NCI-H2227 treated with DMSO at 0.1 percent for 48 hours (cell line): ENCODE results near the gene CYREN.
"Not testable (repeated sequence)": the region's sequence is repeated elsewhere in the genome, so short reads cannot be mapped to it uniquely, and the experiment has no call there.

ENCODE experiments used
- DNase-seq: peaks from one replicate; lab custom pipeline; 2025; lab: John Stamatoyannopoulos, UW

CYREN gene

GRCh38 chr7:135159359-135160085, 11.0 kb downstream of the CYREN start:
- DNase-seq = no peak

GRCh38 chr7:135158874-135159273, 11.6 kb downstream of the CYREN start:
- DNase-seq = no peak

DNA sequence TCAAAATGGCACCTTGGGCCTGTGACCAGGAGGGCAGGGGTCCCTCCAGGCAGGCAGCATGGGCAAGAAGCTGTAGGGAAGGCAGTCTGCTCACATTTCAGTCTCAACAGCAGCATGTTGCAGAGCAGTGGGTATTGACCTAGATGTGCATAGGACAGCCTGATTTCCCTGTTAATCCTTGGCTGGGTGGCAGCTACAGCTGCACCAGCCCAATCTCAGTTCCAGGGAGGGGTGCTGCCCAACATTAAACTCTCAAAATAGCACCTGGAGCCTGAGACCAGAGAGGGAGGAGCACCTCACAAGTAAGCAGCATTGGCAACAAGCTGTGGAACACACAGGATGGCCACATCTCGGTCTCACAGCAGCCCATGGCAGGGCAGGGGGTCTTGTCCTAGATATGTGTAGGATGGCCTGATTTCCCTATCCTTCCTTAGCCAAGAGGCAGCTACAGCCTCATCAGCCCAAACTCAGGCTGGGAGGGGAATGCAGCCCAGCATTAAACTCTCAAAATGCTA, 12.3 kb downstream of the CYREN start:
- no peak for DNase-seq

DNA sequence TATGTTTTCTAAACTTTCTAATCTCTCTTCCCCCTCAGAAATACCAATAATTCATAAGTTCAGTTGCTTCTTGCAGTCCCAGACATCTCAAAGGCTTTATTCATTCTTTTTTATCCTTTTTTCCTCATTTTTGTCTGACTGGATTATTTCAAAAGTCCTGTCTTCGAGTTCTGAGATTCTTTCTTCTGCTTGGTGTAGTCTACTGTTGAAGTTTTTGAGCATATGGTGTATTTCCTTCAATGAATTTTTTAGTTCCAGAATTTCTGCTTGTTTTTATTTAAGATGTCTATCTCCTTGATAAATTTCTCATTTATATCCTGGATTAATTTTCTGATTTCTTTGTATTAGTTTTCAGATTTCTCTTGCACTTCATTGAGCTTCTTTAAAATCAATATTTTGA, 14.2 kb downstream of the CYREN start:
- no peak for DNase-seq

- DNase-seq = no peak
These were observed 15.8 kb downstream of the CYREN start for GRCh38 chr7:135154734-135155133.

DNA sequence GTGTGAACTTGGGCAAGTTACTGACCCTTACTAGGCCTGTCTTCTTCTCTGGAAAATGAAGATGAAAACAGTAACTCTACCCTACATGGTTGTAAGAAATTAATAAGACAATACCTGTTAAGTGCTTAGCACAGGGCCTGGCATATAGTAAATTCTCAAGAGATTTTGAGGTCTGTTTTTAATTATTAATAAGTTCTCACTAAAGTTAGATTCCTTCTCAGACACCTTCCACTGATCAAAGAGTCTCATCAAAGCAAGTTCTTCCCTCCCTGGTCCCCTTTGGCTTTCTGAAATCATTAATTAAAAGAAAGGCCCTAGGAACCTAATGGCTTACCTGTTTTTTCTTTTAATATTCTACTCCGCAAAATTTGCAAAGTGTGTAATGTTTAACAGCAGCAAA, 18.1 kb downstream of the CYREN start:
- no peak for DNase-seq

DNA sequence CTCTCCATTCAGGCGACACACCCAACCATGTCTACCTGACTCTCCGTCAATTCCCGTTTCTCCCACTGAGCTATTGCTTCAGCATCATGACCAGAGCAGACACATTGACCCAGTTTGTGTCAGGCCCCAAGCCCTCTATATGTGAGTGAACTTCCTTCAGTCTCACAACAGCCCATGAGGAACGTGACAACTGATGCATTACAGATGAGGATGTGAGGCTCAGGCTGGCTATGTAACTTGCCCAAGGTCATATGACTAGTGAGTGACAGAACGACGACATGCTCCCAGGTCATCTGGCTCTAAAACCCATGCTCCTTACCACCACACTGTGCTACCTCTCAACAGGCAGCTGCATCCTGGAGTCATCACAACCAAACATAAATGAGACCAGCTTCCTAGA, 19.0 kb downstream of the CYREN start:
- DNase-seq = no peak

DNA sequence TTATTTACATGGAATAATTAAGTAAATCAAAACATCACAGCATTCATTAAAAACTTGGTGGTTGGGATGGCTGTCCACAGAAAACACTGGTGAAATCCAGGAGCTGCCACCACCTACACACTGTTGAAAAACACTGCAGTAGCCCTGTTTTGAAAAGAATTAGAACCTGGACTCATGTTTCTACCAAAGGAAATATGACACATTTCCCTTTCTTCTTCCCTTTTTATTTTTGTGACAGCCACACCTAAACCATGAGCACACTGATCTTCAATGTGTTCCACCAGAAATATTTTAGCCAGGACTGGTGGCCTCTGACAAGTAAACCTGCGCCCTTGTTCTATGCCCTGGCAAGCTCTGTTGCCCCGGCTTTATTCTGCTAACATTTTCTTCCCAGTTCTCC, 19.4 kb downstream of the CYREN start:
- no peak for DNase-seq

DNA sequence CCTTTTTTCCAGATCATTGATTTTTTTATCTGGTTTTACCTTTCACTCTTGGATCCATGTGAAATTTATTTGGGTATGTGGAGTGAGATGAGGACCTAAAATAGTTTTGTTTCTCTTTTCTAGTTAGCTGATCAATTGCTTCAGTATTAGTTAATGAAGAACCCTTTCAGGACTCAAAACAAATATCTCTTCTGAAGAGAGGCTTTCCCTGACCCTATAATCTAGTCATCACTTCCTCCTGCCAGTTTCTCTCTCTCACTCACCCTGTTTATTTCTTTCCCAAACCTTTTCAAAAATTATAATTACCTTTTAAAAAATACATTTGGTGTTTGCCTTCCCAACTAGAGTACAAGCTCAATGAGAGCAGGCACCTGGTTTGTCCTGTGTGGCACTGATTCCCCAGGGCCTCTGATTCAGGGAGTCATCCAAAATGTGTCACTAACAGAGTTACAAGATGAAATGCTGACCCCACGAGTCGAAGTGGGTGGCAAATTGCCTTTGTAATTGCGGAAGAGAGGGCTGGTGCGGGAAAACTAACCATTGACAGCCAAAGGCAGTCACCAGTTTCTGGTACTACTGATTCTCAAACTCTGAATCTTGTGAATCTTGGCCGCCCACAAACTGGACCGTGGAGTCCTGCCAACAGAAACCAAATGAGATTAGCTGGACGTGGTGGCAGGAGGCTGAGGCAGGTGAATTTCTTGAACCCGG, 20.3 kb downstream of the CYREN start:
- DNase-seq = no peak

GRCh38 chr7:135147899-135148721, 22.4 kb downstream of the CYREN start, which contains the start of gene TMEM140:
Gene TMEM140 (plus strand): TSS chr7:135148072. CDS start chr7:135164442, 16,370 bp downstream.
- no peak for DNase-seq

GRCh38 chr7:135147341-135147898, 23.1 kb downstream of the CYREN start:
- DNase-seq = no peak

- DNase-seq = no peak
These were observed 26.4 kb downstream of the CYREN start for GRCh38 chr7:135143885-135144668.

DNA sequence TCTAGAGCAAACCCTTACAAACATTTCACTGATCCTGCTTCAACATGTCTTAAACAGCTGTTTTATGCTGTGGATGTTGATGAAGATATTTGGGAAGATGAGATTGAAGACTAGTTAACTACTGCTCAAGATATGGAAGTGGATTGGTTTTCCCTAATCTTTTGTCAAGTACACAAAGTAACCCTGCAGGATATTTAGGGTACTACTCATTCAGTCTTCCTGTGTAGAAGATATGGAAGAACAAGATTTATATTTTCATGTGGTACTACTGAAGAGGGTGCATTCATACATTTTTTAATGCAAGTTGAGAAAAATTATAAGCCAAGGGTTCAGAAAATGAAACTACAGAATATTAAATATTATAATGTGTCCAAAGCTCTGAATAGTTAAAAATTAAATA, 40.9 kb downstream of the CYREN start:
- no peak for DNase-seq

DNA sequence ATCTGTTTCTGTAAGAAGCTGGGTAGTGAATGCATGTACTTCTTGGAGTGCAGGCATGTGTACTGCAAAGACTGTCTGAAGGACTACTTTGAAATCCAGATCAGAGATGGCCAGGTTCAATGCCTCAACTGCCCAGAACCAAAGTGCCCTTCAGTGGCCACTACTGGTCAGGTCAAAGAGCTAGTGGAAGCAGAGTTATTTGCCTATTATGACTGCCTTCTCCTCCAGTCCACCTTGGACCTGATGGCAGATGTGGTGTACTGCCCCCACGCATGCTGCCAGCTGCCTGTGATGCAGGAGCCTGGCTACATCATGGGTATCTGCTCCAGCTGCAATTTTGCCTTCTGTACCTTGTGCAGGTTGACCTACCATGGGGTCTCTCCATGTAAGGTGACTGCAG, 41.6 kb downstream of the CYREN start:
- DNase-seq = no peak

DNA sequence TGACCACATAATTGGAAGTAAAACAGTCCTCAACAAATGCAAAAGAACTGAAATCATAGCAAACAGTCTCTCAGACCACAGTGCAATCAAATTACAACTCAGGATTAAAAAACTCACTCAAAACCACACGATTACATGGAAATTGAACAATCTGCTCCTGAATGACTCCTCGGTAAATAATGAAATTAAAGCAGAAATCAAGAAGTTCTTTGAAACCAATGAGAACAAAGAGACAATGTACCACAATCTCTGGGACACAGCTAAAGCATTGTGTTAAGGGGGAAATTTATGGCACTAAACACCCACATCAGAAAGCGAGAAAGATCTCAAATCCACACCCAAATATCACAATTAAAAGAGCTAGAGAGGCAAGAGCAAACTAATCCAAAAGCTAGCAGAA, 45.9 kb downstream of the CYREN start:
- not testable (repeated sequence) for DNase-seq

DNA sequence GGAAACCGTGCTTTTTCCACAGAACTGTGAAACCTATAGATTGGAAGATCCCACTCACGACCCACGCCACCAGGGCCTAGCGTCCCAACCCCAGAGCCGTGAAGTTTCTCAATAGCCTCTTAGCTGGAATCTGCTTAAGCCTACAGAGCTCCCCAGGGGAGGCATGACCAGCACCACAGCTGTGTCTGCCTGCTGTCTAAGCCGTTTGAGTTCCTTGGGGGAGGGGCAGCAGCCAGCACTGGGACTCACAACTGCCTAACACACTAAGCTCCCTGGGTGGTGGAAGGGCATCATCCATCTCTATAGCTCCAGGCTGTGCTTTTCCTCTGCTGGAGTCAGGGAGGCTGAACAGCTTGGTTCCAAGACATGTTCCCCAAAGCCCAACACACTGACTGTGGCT, 48.6 kb downstream of the CYREN start:
- DNase-seq = no peak

DNA sequence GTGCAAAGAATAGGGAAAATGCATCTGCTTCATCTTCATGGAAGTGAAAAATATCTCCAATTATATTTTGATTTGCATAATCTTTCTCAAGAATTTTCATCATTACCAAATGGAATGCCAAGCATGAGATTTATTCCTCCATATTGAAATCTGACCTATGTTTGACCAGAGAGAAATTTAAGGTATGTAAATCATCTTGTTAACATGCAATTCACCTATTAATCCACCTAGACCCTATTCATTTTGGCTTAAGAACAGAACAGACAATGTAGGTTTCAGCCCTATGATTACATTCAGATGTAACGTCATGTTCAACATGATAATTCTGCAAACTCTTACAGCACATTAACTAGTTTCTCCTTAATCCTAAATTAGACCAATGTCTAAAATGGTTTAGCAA, 53.4 kb downstream of the CYREN start:
- DNase-seq = no peak
